ENCODE results near the gene NRAS. TPM values are rescaled to one million over a fixed set of nuclear protein-coding genes. Genes with fewer than 3 reads are reported as not detected.

Gene NRAS
- total RNA-seq, 4 donors from 2014 or later, result 12.1 to 20.9 (median 14.7) TPM

DNA sequence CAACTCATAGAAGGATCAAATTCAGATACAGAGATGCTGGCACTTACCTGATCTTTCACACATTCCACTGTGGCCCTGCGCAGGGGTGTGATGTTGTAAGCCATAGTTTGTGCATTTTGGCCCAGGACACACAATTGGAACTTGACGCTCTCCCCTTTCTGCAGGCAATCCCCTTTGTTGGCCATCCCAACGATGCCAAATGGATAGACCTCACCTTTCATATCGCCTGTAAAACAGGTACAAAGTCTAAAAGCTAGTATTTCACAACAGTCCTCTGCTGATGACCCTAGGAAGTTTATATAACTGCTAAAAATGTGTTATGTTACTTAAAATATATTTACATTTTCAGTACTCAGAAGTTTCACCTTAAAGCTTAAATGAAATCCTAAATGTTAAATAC, 3.9 kb upstream of the NRAS start:
- no peak overlapping the region for H3K27ac ChIP-seq (replicated peaks in 1 of 4)
- H3K36me3 ChIP-seq, result peaks cover 67 to 85% (median 80%) of the 10 kb centered on the region in 4 donors
- no peak for DNase-seq (ENCODE audit: extremely low spot score)
- no peaks in the 10 kb centered on the region for H3K9me3 ChIP-seq
- peaks cover 9 to 24% (median 19%) of the 10 kb centered on the region in 4 donors for H3K4me1 ChIP-seq
- WGBS, result 88% methylated on average over 4 of the region's 4 CpGs
- TF ChIP-seq, protein P1, sequence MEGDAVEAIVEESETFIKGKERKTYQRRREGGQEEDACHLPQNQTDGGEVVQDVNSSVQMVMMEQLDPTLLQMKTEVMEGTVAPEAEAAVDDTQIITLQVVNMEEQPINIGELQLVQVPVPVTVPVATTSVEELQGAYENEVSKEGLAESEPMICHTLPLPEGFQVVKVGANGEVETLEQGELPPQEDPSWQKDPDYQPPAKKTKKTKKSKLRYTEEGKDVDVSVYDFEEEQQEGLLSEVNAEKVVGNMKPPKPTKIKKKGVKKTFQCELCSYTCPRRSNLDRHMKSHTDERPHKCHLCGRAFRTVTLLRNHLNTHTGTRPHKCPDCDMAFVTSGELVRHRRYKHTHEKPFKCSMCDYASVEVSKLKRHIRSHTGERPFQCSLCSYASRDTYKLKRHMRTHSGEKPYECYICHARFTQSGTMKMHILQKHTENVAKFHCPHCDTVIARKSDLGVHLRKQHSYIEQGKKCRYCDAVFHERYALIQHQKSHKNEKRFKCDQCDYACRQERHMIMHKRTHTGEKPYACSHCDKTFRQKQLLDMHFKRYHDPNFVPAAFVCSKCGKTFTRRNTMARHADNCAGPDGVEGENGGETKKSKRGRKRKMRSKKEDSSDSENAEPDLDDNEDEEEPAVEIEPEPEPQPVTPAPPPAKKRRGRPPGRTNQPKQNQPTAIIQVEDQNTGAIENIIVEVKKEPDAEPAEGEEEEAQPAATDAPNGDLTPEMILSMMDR (IDR thresholded peaks at IDR 0.05), result no peak
- TF ChIP-seq POLR2AphosphoS5 (IDR thresholded peaks at IDR 0.05) (no peak), POLR2A (IDR thresholded peaks at IDR 0.05; ENCODE audit: low read depth) (no peak)
- no peaks in the 10 kb centered on the region for H3K27me3 ChIP-seq
- H3K4me3 ChIP-seq, result no peak overlapping the region
- intact Hi-C loops (cut with DNase I), result no loop called here

- 92% methylated on average over 3 of the region's 3 CpGs for WGBS
- peaks cover 60 to 74% (median 70%) of the 10 kb centered on the region in 4 donors for H3K36me3 ChIP-seq
- no peak overlapping the region for H3K27ac ChIP-seq (replicated peaks in 1 of 4)
- TF ChIP-seq, protein P1 (IDR thresholded peaks at IDR 0.05), result no peak
- no peak for TF ChIP-seq POLR2A (IDR thresholded peaks at IDR 0.05; ENCODE audit: low read depth)
- TF ChIP-seq POLR2AphosphoS5 (IDR thresholded peaks at IDR 0.05), result no peak
- no peak for TF ChIP-seq EP300 (IDR thresholded peaks at IDR 0.05)
- H3K4me1 ChIP-seq, result peaks cover 18 to 31% (median 27%) of the 10 kb centered on the region in 4 donors
- H3K4me3 ChIP-seq, result no peak overlapping the region
- no peaks in the 10 kb centered on the region for H3K9me3 ChIP-seq
- no peaks in the 10 kb centered on the region for H3K27me3 ChIP-seq
- no peak for DNase-seq (ENCODE audit: extremely low spot score)
- intact Hi-C loops (cut with DNase I), result loop anchor here (5.0 kb wide), 3 partner anchors 38 to 207 kb away; partner anchors contain the start of genes BCAS2, CSDE1 and TRIM33
Measured at GRCh38 chr1:114719424-114719787, 2.8 kb upstream of the NRAS start.

- no peak overlapping the region for H3K4me3 ChIP-seq
- intact Hi-C loops (cut with DNase I), result loop anchor here (5.0 kb wide), 3 partner anchors 38 to 207 kb away; partner anchors contain the start of genes BCAS2, CSDE1 and TRIM33
- 85% methylated on average over 11 of the region's 11 CpGs for WGBS
- H3K4me1 ChIP-seq, result peaks cover 17 to 31% (median 26%) of the 10 kb centered on the region in 4 donors
- peaks cover 58 to 72% (median 68%) of the 10 kb centered on the region in 4 donors for H3K36me3 ChIP-seq
- H3K27ac ChIP-seq (replicated peaks in 1 of 4), result no peak overlapping the region
- TF ChIP-seq POLR2A (IDR thresholded peaks at IDR 0.05; ENCODE audit: low read depth) (no peak), POLR2AphosphoS5 (IDR thresholded peaks at IDR 0.05) (no peak), EP300 (IDR thresholded peaks at IDR 0.05) (no peak)
- TF ChIP-seq, protein P1 (IDR thresholded peaks at IDR 0.05), result no peak
- H3K27me3 ChIP-seq, result no peaks in the 10 kb centered on the region
- no peak for DNase-seq (ENCODE audit: extremely low spot score)
- no peaks in the 10 kb centered on the region for H3K9me3 ChIP-seq
Measured at GRCh38 chr1:114718661-114719423, 2.3 kb upstream of the NRAS start.

- TF ChIP-seq EP300 (IDR thresholded peaks at IDR 0.05) (no peak), POLR2AphosphoS5 (IDR thresholded peaks at IDR 0.05) (no peak), POLR2A (IDR thresholded peaks at IDR 0.05; ENCODE audit: low read depth) (no peak)
- TF ChIP-seq, protein P1 (IDR thresholded peaks at IDR 0.05), result no peak
- Histone ChIP-seq H3K36me3 (peaks cover 32 to 72% (median 64%) of the 10 kb centered on the region in 4 donors), H3K4me1 (peaks cover 14 to 32% (median 27%) of the 10 kb centered on the region in 4 donors), H3K27me3 (no peaks in the 10 kb centered on the region), H3K4me3 (peak overlapping the region; percentile 73 to 94 (median 88)), H3K27ac (replicated peaks in 1 of 4) (peak overlapping the region; percentile 88 to 94 (median 90)), H3K9me3 (no peaks in the 10 kb centered on the region)
- 40% methylated on average over 4 of the region's 4 CpGs for WGBS
- intact Hi-C loops (cut with DNase I), result loop anchor here (5.0 kb wide), 3 partner anchors 41 to 204 kb away; partner anchors contain the start of genes BCAS2, CSDE1 and TRIM33
- no peak for DNase-seq (ENCODE audit: extremely low spot score)
Measured at GRCh38 chr1:114715952-114716303, 643 bp downstream of the NRAS start.

Measured in esophagus muscularis mucosa (tissue), 4 donors.